Measurements from ENCODE around the gene NUP93. TPM values are rescaled to one million over a fixed set of nuclear protein-coding genes. Genes with fewer than 3 reads are reported as not detected.

Gene NUP93
- total RNA-seq: 23.4 and 23.7 TPM in 2 replicates

DNA sequence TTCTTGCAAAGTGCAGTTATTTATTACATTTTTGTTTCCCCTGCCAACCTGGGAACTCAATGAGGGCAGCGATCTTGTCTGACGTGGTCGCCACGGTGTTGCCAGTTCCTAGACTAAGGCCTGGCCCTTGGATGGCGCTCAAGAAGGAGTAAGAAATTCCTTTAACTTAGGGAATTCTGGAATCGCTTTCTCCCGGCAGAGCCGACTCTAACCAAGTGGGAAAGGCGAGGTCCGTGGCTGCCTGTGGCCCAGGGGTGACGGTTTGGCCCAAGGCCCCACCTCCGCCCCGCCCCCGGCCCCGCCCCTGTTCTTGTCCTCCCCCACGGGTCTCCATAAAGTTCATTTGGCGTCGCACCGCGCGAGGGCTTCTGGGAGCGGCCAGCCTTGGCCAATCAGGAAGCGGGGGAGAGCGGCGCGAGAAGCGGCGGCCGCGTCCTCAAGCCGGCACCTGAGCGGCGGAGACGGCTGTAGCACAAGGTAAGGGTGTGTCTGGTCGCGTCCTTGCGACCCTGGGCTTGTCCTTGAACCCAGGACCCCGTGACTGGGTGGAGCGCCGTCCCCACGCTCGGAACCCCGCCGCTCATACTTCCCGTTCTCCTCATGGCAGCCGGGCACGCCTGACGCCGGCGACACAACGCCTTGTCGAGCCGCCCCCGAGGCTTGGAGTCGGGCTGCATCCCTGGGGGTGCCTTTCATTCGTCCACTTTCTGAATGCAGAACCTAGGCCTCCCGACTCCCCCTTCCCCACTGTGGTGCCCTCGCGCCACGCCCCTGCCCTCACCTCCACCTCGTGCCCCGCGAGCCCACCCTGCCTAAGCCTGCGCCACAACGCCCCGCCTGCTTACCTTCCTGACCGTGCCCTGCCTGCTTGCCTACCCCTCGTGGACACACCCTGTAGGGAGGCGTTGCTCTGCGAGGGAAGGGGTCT lies at the start of gene NUP93:
TSS of gene NUP93 (plus strand) at position 395 of the 928 bp plus-strand sequence. CDS start 18,119 bp downstream, outside the sequence.

DNA sequence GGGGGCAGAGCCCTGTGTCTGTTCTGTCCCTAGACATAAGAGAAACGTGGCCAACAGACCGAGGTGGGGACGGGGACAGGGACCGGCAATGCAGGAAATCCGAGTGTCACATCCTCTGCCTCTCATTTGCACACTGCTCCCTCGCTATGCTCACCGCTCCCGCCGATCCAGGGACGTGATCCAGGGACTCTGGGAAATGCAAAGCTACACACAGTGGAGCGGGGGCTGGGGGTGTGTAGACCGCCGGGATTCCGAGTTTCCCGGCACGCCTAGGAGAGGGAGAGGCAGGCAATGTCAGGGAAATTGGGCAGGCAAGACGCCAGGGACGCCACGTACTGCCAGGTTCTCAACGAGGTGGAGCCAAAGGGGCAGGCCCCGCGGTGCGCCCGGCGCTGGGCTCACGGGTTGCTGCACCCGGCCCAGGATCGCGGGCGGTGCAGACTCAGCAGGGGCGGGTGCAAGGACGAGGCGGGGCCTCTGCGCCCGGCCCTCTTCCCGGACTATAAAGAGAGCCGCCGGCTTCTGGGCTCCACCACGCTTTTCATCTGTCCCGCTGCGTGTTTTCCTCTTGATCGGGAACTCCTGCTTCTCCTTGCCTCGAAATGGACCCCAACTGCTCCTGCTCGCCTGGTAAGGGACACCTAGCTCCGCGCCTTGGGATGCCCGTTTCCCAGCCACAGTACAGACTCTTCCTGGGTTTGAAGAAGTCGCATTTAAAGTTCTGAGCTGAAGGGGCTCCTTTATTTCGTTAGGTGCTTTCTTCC lies 47.8 kb upstream of the NUP93 start, which contains the start of gene MT1X:
TSS of gene MT1X (plus strand) at position 532 of the 764 bp plus-strand sequence. CDS start at position 603, 71 bp downstream.

DNA sequence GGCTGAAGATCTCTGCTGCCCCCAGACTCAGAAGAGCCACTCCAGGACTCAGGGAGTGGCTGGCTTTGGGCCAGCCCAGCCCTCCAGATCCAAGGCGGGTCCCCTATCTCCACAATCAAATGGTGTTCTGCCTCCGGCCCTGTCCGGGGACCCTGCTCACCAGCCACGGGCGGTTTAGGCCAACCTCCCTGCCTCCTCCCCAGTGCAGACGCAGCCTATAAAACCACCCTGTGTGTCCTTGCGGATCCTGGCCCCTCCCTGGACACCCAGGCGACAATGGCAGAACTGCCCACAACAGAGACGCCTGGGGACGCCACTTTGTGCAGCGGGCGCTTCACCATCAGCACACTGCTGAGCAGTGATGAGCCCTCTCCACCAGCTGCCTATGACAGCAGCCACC lies 135.0 kb downstream of the NUP93 start, which contains the start of gene SLC12A3:
TSS of gene SLC12A3 (plus strand) at position 248 of the 400 bp plus-strand sequence. CDS start at position 277, 29 bp downstream.

Other genes with a start within 250 kb of the NUP93 start
- gene BBS2, start 210.1 kb upstream of the NUP93 start, total RNA-seq: 32.9 and 64.7 TPM in 2 replicates
- not detected in 2 replicates for gene MT4, start 165.1 kb upstream of the NUP93 start, total RNA-seq
- not detected in 2 replicates for gene MT3, start 140.6 kb upstream of the NUP93 start, total RNA-seq
- gene MT2A, start 121.5 kb upstream of the NUP93 start, total RNA-seq: 54.8 and 134 TPM in 2 replicates
- gene MT1E, start 104.3 kb upstream of the NUP93 start, total RNA-seq: 113 and 154 TPM in 2 replicates
- 0.82 TPM in 1 of 2 replicates, not detected in the other for gene MT1M, start 97.5 kb upstream of the NUP93 start, total RNA-seq
- 7.5 TPM in 1 of 2 replicates, not detected in the other for gene MT1A, start 91.5 kb upstream of the NUP93 start, total RNA-seq
- gene MT1B, start 78.2 kb upstream of the NUP93 start, total RNA-seq: not detected in 2 replicates
- 2.0 TPM in 1 of 2 replicates, not detected in the other for gene MT1F, start 72.2 kb upstream of the NUP93 start, total RNA-seq
- gene MT1G, start 62.1 kb upstream of the NUP93 start, total RNA-seq: 0.70 and 7.8 TPM in 2 replicates
- not detected in 2 replicates for gene MT1H, start 60.3 kb upstream of the NUP93 start, total RNA-seq
- gene MT1X, start 47.7 kb upstream of the NUP93 start, total RNA-seq: 87.8 and 526 TPM in 2 replicates
- not detected in 2 replicates for gene SLC12A3, start 135.1 kb downstream of the NUP93 start, total RNA-seq
- 138 and 188 TPM in 2 replicates for gene HERPUD1, start 202.0 kb downstream of the NUP93 start, total RNA-seq
- gene CETP, start 231.8 kb downstream of the NUP93 start, total RNA-seq: not detected in 2 replicates

Measured in pericardium fibroblast (primary cell).